ENCODE measurements around the gene DPH5.
"Not testable (repeated sequence)": the region's sequence is repeated elsewhere in the genome, so short reads cannot be mapped to it uniquely, and the experiment has no call there.

DPH5 gene

GRCh38 chr1:100952104-100952745 lies 73.4 kb downstream of the DPH5 start:
- DNase-seq: no peak
- TF ChIP-seq POLR2A (IDR thresholded peaks at IDR 0.05; ENCODE audit: low read length) (no peak), GATA1 (IDR thresholded peaks at IDR 0.05; ENCODE audit: low read depth, low read length) (no peak)

GRCh38 chr1:100950781-100951180 lies 74.8 kb downstream of the DPH5 start:
- no peak for TF ChIP-seq GATA1 (IDR thresholded peaks at IDR 0.05; ENCODE audit: low read depth, low read length)
- no peak for TF ChIP-seq POLR2A (IDR thresholded peaks at IDR 0.05; ENCODE audit: low read length)
- no peak for DNase-seq

- TF ChIP-seq GATA1 (IDR thresholded peaks at IDR 0.05; ENCODE audit: low read depth, low read length): no peak
- no peak for TF ChIP-seq POLR2A (IDR thresholded peaks at IDR 0.05; ENCODE audit: low read length)
- DNase-seq: no peak
These were observed 75.2 kb downstream of the DPH5 start for GRCh38 chr1:100950337-100950736.

- not testable (repeated sequence) for DNase-seq
These were observed 75.9 kb downstream of the DPH5 start for GRCh38 chr1:100949515-100950158.

- DNase-seq: not testable (repeated sequence)
These were observed 76.7 kb downstream of the DPH5 start for GRCh38 chr1:100948721-100949405.

- DNase-seq: not testable (repeated sequence)
These were observed 77.8 kb downstream of the DPH5 start for GRCh38 chr1:100947816-100948215.

- not testable (repeated sequence) for DNase-seq
These were observed 79.5 kb downstream of the DPH5 start for GRCh38 chr1:100946064-100946463.

- DNase-seq: no peak
- TF ChIP-seq POLR2A (IDR thresholded peaks at IDR 0.05; ENCODE audit: low read length): no peak
- no peak for TF ChIP-seq GATA1 (IDR thresholded peaks at IDR 0.05; ENCODE audit: low read depth, low read length)
These were observed 82.1 kb downstream of the DPH5 start for GRCh38 chr1:100943533-100943932.

GRCh38 chr1:100942304-100943046 lies 83.1 kb downstream of the DPH5 start:
- TF ChIP-seq GATA1 (IDR thresholded peaks at IDR 0.05; ENCODE audit: low read depth, low read length) (no peak), POLR2A (IDR thresholded peaks at IDR 0.05; ENCODE audit: low read length) (no peak)
- no peak for DNase-seq

GRCh38 chr1:100941580-100942216 lies 83.9 kb downstream of the DPH5 start:
- no peak for TF ChIP-seq POLR2A (IDR thresholded peaks at IDR 0.05; ENCODE audit: low read length)
- no peak for TF ChIP-seq GATA1 (IDR thresholded peaks at IDR 0.05; ENCODE audit: low read depth, low read length)
- no peak for DNase-seq

- TF ChIP-seq POLR2A (IDR thresholded peaks at IDR 0.05; ENCODE audit: low read length): no peak
- no peak for TF ChIP-seq GATA1 (IDR thresholded peaks at IDR 0.05; ENCODE audit: low read depth, low read length)
- no peak for DNase-seq
These were observed 84.5 kb downstream of the DPH5 start for GRCh38 chr1:100941098-100941527.
